ENCODE measurements around the gene TMEM63B. TPM values are rescaled to one million over a fixed set of nuclear protein-coding genes. Genes with fewer than 3 reads are reported as not detected.

The TMEM63B gene
- total RNA-seq, 3 donors from 2014 or later: 57.0 to 108 (median 79.6) TPM

DNA sequence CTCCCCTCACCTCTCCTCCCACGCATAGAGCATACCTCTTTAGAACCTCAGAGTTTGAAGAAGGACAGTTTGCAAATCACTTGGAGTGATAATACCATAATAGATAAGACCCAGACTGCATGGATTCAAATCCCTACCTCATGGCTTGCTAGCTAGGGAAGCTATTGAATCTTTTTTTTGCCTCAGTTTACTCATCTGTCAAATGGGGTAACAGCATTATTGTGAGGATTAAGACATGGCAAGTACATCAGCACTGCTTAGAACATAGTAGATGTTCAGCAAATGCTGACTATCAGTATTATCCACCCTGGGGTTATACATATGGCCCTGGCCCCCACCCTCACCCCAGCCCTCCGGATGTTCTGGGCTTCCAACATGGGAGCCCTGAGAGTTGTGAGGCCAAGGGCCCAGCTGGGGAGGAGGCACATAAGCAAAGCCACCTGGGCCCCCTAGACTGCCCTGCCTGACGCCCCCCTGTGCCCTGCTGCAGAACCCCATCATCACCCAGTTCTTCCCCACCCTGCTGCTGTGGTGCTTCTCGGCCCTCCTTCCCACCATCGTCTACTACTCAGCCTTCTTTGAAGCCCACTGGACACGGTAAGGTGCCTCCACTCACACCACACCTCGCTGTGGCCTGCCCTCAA is 22.1 kb downstream of the TMEM63B start:
- TF ChIP-seq, protein P1, sequence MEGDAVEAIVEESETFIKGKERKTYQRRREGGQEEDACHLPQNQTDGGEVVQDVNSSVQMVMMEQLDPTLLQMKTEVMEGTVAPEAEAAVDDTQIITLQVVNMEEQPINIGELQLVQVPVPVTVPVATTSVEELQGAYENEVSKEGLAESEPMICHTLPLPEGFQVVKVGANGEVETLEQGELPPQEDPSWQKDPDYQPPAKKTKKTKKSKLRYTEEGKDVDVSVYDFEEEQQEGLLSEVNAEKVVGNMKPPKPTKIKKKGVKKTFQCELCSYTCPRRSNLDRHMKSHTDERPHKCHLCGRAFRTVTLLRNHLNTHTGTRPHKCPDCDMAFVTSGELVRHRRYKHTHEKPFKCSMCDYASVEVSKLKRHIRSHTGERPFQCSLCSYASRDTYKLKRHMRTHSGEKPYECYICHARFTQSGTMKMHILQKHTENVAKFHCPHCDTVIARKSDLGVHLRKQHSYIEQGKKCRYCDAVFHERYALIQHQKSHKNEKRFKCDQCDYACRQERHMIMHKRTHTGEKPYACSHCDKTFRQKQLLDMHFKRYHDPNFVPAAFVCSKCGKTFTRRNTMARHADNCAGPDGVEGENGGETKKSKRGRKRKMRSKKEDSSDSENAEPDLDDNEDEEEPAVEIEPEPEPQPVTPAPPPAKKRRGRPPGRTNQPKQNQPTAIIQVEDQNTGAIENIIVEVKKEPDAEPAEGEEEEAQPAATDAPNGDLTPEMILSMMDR (IDR thresholded peaks at IDR 0.05): no peak
- ATAC-seq: no peak
- no peak for DNase-seq
- no peaks in the 10 kb centered on the region for H3K9me3 ChIP-seq
- intact Hi-C loops (cut with DNase I, micrococcal nuclease): loop anchor here in 1 of 2 donors (5.0 kb wide), 1 partner anchor 47 kb away; no protein-coding TSS in a partner anchor
- no peaks in the 10 kb centered on the region for H3K36me3 ChIP-seq (ENCODE audit: low read depth)
- no peak overlapping the region for H3K4me3 ChIP-seq
- H3K4me1 ChIP-seq (ENCODE audit: low read depth): no peaks in the 10 kb centered on the region

DNA sequence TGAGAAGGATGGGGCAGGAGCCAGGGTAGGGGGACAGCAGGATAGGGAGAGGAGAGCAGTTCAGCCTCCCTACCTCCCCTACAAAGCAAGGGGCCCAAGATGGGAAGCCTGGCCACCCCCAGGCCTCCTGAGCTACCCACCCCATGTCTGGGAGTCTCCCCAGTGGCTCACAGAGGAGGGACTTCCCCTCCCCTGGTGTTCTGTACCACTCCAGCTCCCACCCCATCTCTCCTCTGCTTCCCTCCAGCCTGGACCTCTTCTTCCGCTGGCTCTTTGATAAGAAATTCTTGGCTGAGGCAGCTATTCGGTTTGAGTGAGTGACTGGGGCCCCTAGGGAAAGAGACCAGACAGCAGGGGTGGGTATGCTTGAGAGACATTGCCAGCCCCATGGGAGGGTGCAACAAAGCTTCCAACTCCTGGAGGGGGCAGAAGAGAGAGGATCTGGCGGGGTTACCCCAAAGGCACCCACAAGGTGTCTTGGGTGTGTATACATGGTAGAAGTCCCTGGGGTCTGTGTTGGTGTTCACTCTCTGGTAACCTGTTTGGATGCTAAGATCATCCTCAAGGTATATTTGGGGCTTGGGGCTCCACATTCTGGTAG is 23.1 kb downstream of the TMEM63B start:
- no peak for DNase-seq
- Histone ChIP-seq H3K36me3 (ENCODE audit: low read depth) (no peaks in the 10 kb centered on the region), H3K4me3 (no peak overlapping the region), H3K9me3 (no peaks in the 10 kb centered on the region), H3K4me1 (ENCODE audit: low read depth) (no peaks in the 10 kb centered on the region)
- intact Hi-C loops (cut with DNase I, micrococcal nuclease): loop anchor here in 1 of 2 donors (5.0 kb wide), 1 partner anchor 48 kb away; no protein-coding TSS in a partner anchor
- TF ChIP-seq, protein P1 (IDR thresholded peaks at IDR 0.05): no peak
- no peak for ATAC-seq

DNA sequence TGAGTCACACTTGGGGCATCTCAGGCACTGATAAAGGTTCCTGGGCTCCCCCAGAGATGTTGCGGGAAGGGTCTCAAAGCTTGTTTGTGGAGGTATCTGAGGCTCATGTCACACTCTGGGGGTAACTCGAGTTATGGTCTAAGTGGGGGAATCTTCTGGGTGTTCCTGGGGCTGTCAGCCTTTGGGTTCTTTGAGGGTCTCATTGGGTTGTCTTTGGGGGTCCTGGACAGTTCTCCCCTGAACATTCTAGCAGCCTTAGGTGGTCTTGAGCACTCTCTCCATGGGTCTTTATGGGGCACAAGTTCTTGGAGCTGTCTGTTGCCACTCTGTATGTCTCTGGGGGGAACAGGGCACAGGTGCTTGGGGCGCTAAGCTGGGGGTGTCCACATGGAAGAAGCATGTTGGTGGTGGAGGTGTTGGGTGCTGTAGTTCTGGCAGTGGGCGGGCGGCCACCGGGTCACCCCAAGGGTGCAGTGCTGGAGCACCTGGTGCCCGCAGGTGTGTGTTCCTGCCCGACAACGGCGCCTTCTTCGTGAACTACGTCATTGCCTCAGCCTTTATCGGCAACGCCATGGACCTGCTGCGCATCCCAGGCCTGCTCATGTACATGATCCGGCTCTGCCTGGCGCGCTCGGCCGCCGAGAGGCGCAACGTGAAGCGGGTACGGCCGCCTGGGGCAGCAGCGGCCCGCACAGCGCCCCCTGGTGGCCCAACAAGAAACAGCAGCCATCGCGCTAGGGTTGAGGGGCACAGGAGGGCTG is 24.2 kb downstream of the TMEM63B start:
- ATAC-seq: peak; percentile 91
- intact Hi-C loops (cut with DNase I, micrococcal nuclease): loop anchor here (2.0 to 5.0 kb wide), 2 partner anchors 49 to 55 kb away; no protein-coding TSS in a partner anchor

DNA sequence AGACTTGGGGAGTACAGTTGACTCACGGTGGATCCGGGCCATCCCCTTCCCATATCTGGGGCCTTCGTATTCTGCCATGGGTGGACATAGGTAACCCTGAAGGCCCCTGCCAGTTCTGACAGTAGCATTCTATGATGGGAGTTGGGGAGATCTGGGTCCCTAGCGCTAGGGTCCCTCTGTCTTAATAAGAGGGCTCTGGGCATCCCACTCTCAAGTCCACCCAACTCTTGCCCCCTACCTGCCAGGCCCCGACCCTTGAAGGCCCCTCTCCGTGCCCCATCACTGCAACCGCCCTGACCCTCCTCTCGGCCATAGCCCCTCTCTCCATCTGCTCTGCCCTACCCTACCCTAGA is 24.7 kb downstream of the TMEM63B start:
- Histone ChIP-seq H3K4me3 (no peak overlapping the region), H3K4me1 (ENCODE audit: low read depth) (peaks cover 10% of the 10 kb centered on the region), H3K36me3 (ENCODE audit: low read depth) (no peaks in the 10 kb centered on the region), H3K9me3 (no peaks in the 10 kb centered on the region)
- TF ChIP-seq, protein P1 (IDR thresholded peaks at IDR 0.05): no peak
- no peak for ATAC-seq
- intact Hi-C loops (cut with DNase I, micrococcal nuclease): loop anchor here (2.0 to 5.0 kb wide), 2 partner anchors 50 to 55 kb away; no protein-coding TSS in a partner anchor
- no peak for DNase-seq

More for the DNA sequence above, 24.2 kb downstream of the TMEM63B start:
- TF ChIP-seq, protein P1 (IDR thresholded peaks at IDR 0.05): peak; percentile 98
- Histone ChIP-seq H3K9me3 (no peaks in the 10 kb centered on the region), H3K4me1 (ENCODE audit: low read depth) (peaks cover 7% of the 10 kb centered on the region), H3K4me3 (no peak overlapping the region), H3K36me3 (ENCODE audit: low read depth) (no peaks in the 10 kb centered on the region)
- DNase-seq: peak; percentile 78 to 86 (median 78)

DNA sequence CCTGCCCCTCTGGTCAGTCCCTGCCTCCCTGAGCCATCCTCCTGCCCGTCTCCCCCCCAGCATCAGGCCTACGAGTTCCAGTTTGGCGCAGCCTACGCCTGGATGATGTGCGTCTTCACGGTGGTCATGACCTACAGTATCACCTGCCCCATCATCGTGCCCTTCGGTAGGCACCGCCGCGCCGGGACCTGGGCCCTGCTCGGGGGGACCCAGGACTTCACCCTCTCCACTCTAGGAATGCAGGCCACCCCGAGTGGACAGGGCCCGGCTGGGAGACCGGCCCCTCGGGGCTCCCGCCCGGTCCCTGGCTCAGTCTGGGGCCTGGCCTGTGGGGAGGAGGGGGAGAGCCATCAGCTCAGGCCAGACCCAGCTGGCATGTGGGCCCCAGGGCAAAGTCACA is 25.2 kb downstream of the TMEM63B start:
- peaks cover 10% of the 10 kb centered on the region for H3K4me1 ChIP-seq (ENCODE audit: low read depth)
- ATAC-seq (no peak), DNase-seq (no peak)
- TF ChIP-seq, protein P1 (IDR thresholded peaks at IDR 0.05): no peak
- no peak overlapping the region for H3K4me3 ChIP-seq
- H3K9me3 ChIP-seq: no peaks in the 10 kb centered on the region
- H3K36me3 ChIP-seq (ENCODE audit: low read depth): no peaks in the 10 kb centered on the region
- intact Hi-C loops (cut with DNase I, micrococcal nuclease): loop anchor here (2.0 to 5.0 kb wide), 2 partner anchors 50 to 56 kb away; no protein-coding TSS in a partner anchor
